Epidermal melanocyte (primary cell): ENCODE measurements around the gene GLT8D2.

Experiments used
- DNase-seq: peaks from one replicate; pipeline ENCODE4 v3.0.0; 2011; ENCODE audit warnings: low spot score; ENCODE audit not compliant: insufficient read length

GLT8D2 gene

GRCh38 chr12:103952497-103952896 lies 97.5 kb downstream of the GLT8D2 start:
- DNase-seq = no peak

GRCh38 chr12:103948746-103949406 lies 101.1 kb downstream of the GLT8D2 start:
- no peak for DNase-seq

GRCh38 chr12:103947871-103948555 lies 102.0 kb downstream of the GLT8D2 start:
- DNase-seq = no peak

- DNase-seq = no peak
Observed at GRCh38 chr12:103944964-103945363, 105.0 kb downstream of the GLT8D2 start.
